Astrocyte (in vitro differentiated cells and primary cell): ENCODE measurements around the gene ANXA2. TPM values are rescaled to one million over a fixed set of nuclear protein-coding genes. Genes with fewer than 3 reads are reported as not detected.

Source experiments
- DNase-seq: peaks from one replicate; pipeline ENCODE4 v3.0.0-alpha.2; 2010; ENCODE audit warnings: low read depth
- FAIRE-seq: peaks from 2 replicates; lab custom pipeline; 2011; peaks lifted over from hg19 to GRCh38; lab: Jason Lieb, UNC
- H2AFZ ChIP-seq: 2 replicates; pipeline ENCODE4 v1.6.0; 2012; ENCODE audit warnings: low read depth, low read length, inconsistent platforms
- H3K27ac ChIP-seq: 2 replicates; pipeline ENCODE4 v1.5.1; 2011; ENCODE audit warnings: low read depth, low read length, inconsistent platforms
- H3K27me3 ChIP-seq: 2 replicates; pipeline ENCODE4 v1.6.0; 2011; ENCODE audit warnings: low read length, inconsistent platforms; ENCODE audit not compliant: insufficient read depth
- H3K36me3 ChIP-seq: 2 replicates; pipeline ENCODE4 v1.5.1; 2011; ENCODE audit warnings: low read length, inconsistent platforms; ENCODE audit not compliant: insufficient read depth
- H3K4me1 ChIP-seq: 2 replicates; pipeline ENCODE4 v1.5.1; 2011; ENCODE audit warnings: low read length, inconsistent platforms; ENCODE audit not compliant: insufficient read depth
- H3K4me2 ChIP-seq: 2 replicates; pipeline ENCODE4 v1.6.0; 2012; ENCODE audit warnings: low read length, inconsistent platforms
- H3K4me3 ChIP-seq: 2 replicates; pipeline ENCODE4 v1.5.1; 2011; ENCODE audit warnings: low read depth, mild to moderate bottlenecking, low read length, inconsistent platforms; ENCODE audit not compliant: insufficient read depth
- H3K79me2 ChIP-seq: 2 replicates; pipeline ENCODE4 v1.6.0; 2012; ENCODE audit warnings: mild to moderate bottlenecking, low read length, inconsistent platforms; ENCODE audit not compliant: insufficient read depth
- H3K9ac ChIP-seq: 2 replicates; pipeline ENCODE4 v1.6.0; 2012; ENCODE audit warnings: mild to moderate bottlenecking, low read length, inconsistent platforms
- H3K9me3 ChIP-seq: 2 replicates; pipeline ENCODE4 v1.5.1; 2012; ENCODE audit warnings: low read depth, mild to moderate bottlenecking, low read length, inconsistent platforms; ENCODE audit not compliant: insufficient read depth
- H4K20me1 ChIP-seq: 2 replicates; pipeline ENCODE4 v1.6.0; 2012; ENCODE audit warnings: low read length, inconsistent platforms; ENCODE audit not compliant: insufficient read depth
- H3K27ac Mint-ChIP-seq: one replicate; pipeline ENCODE4 v1.8.0; 2021; ENCODE audit warnings: mild to moderate bottlenecking, mixed read lengths; ENCODE audit not compliant: unreplicated experiment
- H3K27me3 Mint-ChIP-seq: one replicate; pipeline ENCODE4 v1.8.0; 2021; ENCODE audit warnings: low read depth, mixed read lengths; ENCODE audit not compliant: unreplicated experiment
- H3K36me3 Mint-ChIP-seq: one replicate; pipeline ENCODE4 v1.8.0; 2021; ENCODE audit warnings: low read depth, mixed read lengths; ENCODE audit not compliant: unreplicated experiment
- H3K4me1 Mint-ChIP-seq: one replicate; pipeline ENCODE4 v1.8.0; 2021; ENCODE audit warnings: low read depth, mixed read lengths; ENCODE audit not compliant: unreplicated experiment
- H3K4me3 Mint-ChIP-seq: one replicate; pipeline ENCODE4 v1.8.0; 2021; ENCODE audit warnings: mild to moderate bottlenecking, moderate library complexity, mixed read lengths; ENCODE audit not compliant: unreplicated experiment
- H3K9me3 Mint-ChIP-seq: one replicate; pipeline ENCODE4 v1.8.0; 2021; ENCODE audit warnings: mild to moderate bottlenecking, mixed read lengths; ENCODE audit not compliant: unreplicated experiment
- EZH2 ChIP-seq: IDR thresholded peaks from 2 replicates; pipeline ENCODE4 v1.6.1; 2012; ENCODE audit warnings: mild to moderate bottlenecking, low read length, inconsistent platforms; ENCODE audit not compliant: insufficient read depth
- total RNA-seq: library from RNA; stranded (reverse); gene quantifications from 2 replicates; pipeline ENCODE4 v1.2.1, GENCODE V29; 2021
- TF ChIP-seq, protein P1 (sequence below): IDR thresholded peaks from 2 replicates; pipeline ENCODE4 v1.5.1; 2011; ENCODE audit warnings: low read depth, mild to moderate bottlenecking, inconsistent platforms, low read length, moderate library complexity; ENCODE audit not compliant: insufficient read depth

The ANXA2 gene
- total RNA-seq, 1 donor from 2014 or later: 2,599 TPM

- peaks cover 19% of the 10 kb centered on the region for H3K36me3 Mint-ChIP-seq
- peak overlapping the region; percentile 89 for H3K27ac ChIP-seq
- no peaks in the 10 kb centered on the region for H3K27me3 Mint-ChIP-seq
Observed at GRCh38 chr15:60358935-60359682, 38.7 kb downstream of the ANXA2 start.

DNA sequence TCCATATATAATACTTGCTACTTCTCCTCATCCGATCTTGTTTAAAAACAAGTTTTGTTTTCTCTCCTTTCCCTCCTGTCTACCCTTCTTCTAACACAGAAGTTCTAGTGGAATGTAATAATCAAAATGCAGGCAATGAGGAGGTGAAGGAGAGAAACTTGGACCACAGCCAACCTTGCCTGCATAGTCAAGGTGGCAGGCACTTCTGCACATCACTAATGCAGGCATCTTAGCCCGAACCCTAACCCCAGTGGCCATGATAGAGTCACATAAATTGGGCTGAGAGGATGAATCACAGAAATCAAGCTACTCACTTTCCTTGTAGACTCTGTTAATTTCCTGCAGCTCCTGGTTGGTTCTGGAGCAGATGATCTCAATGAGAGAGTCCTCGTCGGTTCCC, 41.0 kb downstream of the ANXA2 start:
- H3K27ac ChIP-seq: peak overlapping the region; percentile 5
- no peak for TF ChIP-seq EZH2
- TF ChIP-seq, protein P1, sequence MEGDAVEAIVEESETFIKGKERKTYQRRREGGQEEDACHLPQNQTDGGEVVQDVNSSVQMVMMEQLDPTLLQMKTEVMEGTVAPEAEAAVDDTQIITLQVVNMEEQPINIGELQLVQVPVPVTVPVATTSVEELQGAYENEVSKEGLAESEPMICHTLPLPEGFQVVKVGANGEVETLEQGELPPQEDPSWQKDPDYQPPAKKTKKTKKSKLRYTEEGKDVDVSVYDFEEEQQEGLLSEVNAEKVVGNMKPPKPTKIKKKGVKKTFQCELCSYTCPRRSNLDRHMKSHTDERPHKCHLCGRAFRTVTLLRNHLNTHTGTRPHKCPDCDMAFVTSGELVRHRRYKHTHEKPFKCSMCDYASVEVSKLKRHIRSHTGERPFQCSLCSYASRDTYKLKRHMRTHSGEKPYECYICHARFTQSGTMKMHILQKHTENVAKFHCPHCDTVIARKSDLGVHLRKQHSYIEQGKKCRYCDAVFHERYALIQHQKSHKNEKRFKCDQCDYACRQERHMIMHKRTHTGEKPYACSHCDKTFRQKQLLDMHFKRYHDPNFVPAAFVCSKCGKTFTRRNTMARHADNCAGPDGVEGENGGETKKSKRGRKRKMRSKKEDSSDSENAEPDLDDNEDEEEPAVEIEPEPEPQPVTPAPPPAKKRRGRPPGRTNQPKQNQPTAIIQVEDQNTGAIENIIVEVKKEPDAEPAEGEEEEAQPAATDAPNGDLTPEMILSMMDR: no peak
- H3K4me1 ChIP-seq: peaks cover 55% of the 10 kb centered on the region
- Mint-ChIP-seq H3K36me3 (peaks cover 39% of the 10 kb centered on the region), H3K4me1 (peaks cover 78% of the 10 kb centered on the region), H3K4me3 (no peak overlapping the region), H3K27ac (peak overlapping the region; percentile 38), H3K27me3 (no peaks in the 10 kb centered on the region), H3K9me3 (no peaks in the 10 kb centered on the region)
- H3K4me2 ChIP-seq: no peak overlapping the region
- FAIRE-seq (no peak), DNase-seq (no peak)
- H2AFZ ChIP-seq: no peak overlapping the region
- peaks cover 92% of the 10 kb centered on the region for H3K79me2 ChIP-seq
- H3K9ac ChIP-seq: no peak overlapping the region
- no peaks in the 10 kb centered on the region for H3K27me3 ChIP-seq
- peaks cover 8% of the 10 kb centered on the region for H3K9me3 ChIP-seq
- no peak overlapping the region for H3K4me3 ChIP-seq
- H4K20me1 ChIP-seq: peaks cover 99% of the 10 kb centered on the region
- peaks cover 90% of the 10 kb centered on the region for H3K36me3 ChIP-seq

More at GRCh38 chr15:60358935-60359682, 38.7 kb downstream of the ANXA2 start:
- Mint-ChIP-seq H3K4me3 (peak overlapping the region; percentile 21), H3K9me3 (no peaks in the 10 kb centered on the region), H3K4me1 (peaks cover 78% of the 10 kb centered on the region), H3K27ac (peak overlapping the region; percentile 66)
- Histone ChIP-seq H2AFZ (no peak overlapping the region), H3K9ac (peak overlapping the region; percentile 77), H3K9me3 (peaks cover 8% of the 10 kb centered on the region), H3K27me3 (no peaks in the 10 kb centered on the region), H3K4me3 (no peak overlapping the region), H3K4me2 (peak overlapping the region; percentile 60), H3K4me1 (peaks cover 65% of the 10 kb centered on the region), H4K20me1 (peaks cover 99% of the 10 kb centered on the region), H3K36me3 (peaks cover 91% of the 10 kb centered on the region), H3K79me2 (peaks cover 93% of the 10 kb centered on the region)
- FAIRE-seq: no peak
- DNase-seq: peak; percentile 90
- TF ChIP-seq EZH2: no peak
- TF ChIP-seq, protein P1: no peak
